Endodermal cell (in vitro differentiated cells): Measurements from ENCODE around the gene OR5K4. TPM values are rescaled to one million over a fixed set of nuclear protein-coding genes. Genes with fewer than 3 reads are reported as not detected.
"Not testable (repeated sequence)": the region's sequence is repeated elsewhere in the genome, so short reads cannot be mapped to it uniquely, and the experiment has no call there.

ENCODE experiments used
- DNase-seq: peaks from one replicate; pipeline ENCODE4 v3.0.0-alpha.2; 2017
- H3K27ac ChIP-seq: 2 replicates; pipeline ENCODE4 v1.5.1; 2013; ENCODE audit warnings: mild to moderate bottlenecking, low read depth, low read length, moderate library complexity
- H3K27me3 ChIP-seq: 2 replicates; pipeline ENCODE4 v1.6.1; 2013; ENCODE audit warnings: mild to moderate bottlenecking, low read length, moderate library complexity; ENCODE audit not compliant: insufficient read depth, control insufficient read depth, poor library complexity, severe bottlenecking
- H3K36me3 ChIP-seq: 2 replicates; pipeline ENCODE4 v1.7.0; 2013; ENCODE audit warnings: mild to moderate bottlenecking, low read length, moderate library complexity; ENCODE audit not compliant: control insufficient read depth, insufficient read depth
- H3K4me1 ChIP-seq: one replicate; pipeline ENCODE4 v1.7.0; 2013; ENCODE audit warnings: low read length; ENCODE audit not compliant: control insufficient read depth, insufficient read depth
- H3K4me3 ChIP-seq: 2 replicates; pipeline ENCODE4 v1.5.1; 2013; ENCODE audit warnings: mild to moderate bottlenecking, low read length, moderate library complexity
- H3K9ac ChIP-seq: 2 replicates; pipeline ENCODE4 v1.6.1; 2013; ENCODE audit warnings: mild to moderate bottlenecking, low read length, moderate library complexity; ENCODE audit not compliant: poor library complexity, severe bottlenecking; ENCODE audit errors: extremely low read depth
- H3K9me3 ChIP-seq: 2 replicates; pipeline ENCODE4 v1.6.1; 2013; ENCODE audit warnings: mild to moderate bottlenecking, low read length, moderate library complexity; ENCODE audit not compliant: control insufficient read depth
- H3K27ac Mint-ChIP-seq: 2 replicates; pipeline ENCODE4 v1.8.0; 2020; ENCODE audit warnings: mixed read lengths
- H3K27me3 Mint-ChIP-seq: 2 replicates; pipeline ENCODE4 v1.8.0; 2021; ENCODE audit warnings: mild to moderate bottlenecking, mixed read lengths; ENCODE audit not compliant: insufficient read depth
- H3K36me3 Mint-ChIP-seq: 2 replicates; pipeline ENCODE4 v1.8.0; 2020; ENCODE audit warnings: low read depth, mixed read lengths
- H3K4me1 Mint-ChIP-seq: 2 replicates; pipeline ENCODE4 v1.8.0; 2020; ENCODE audit warnings: mixed read lengths
- H3K4me3 Mint-ChIP-seq: 2 replicates; pipeline ENCODE4 v1.8.0; 2020; ENCODE audit warnings: mild to moderate bottlenecking, moderate library complexity, mixed read lengths
- H3K9me3 Mint-ChIP-seq: 2 replicates; pipeline ENCODE4 v1.8.0; 2020; ENCODE audit warnings: mild to moderate bottlenecking, mixed read lengths
- WGBS, 2 experiments: methylation state at CpG; one replicate each; pipeline versions ENCODE4 v1.1.5 to v1.1.7; 2013; ENCODE audit warnings: missing lambda C conversion rate in 2 of 2, mixed read lengths in 1 of 2; ENCODE audit not compliant: insufficient coverage in 1 of 2, insufficient read length in 1 of 2; 5-methylcytosine and 5-hydroxymethylcytosine counted together
- total RNA-seq, 2 donors: library from RNA; stranded (reverse); fragmentation: NEBNext Ultra II Directional in 1 of 2; extraction: Animal tissue kit (Norgen Biotek cat#: 25700) in 1 of 2; gene quantifications; 2 replicates in 1 of 2; 3 replicates in 1 of 2; pipeline ENCODE4 v1.2.1, GENCODE V29; 2021
- TF ChIP-seq, protein P1 (sequence below): fragments of 200-600 bp; sonication (generic); conservative IDR thresholded peaks from 2 replicates; pipeline ENCODE4 v1.5.0; 2021; ENCODE audit warnings: antibody characterized with exemption, mild to moderate bottlenecking

The OR5K4 gene
- total RNA-seq, 2 donors from 2014 or later: not detected

DNA sequence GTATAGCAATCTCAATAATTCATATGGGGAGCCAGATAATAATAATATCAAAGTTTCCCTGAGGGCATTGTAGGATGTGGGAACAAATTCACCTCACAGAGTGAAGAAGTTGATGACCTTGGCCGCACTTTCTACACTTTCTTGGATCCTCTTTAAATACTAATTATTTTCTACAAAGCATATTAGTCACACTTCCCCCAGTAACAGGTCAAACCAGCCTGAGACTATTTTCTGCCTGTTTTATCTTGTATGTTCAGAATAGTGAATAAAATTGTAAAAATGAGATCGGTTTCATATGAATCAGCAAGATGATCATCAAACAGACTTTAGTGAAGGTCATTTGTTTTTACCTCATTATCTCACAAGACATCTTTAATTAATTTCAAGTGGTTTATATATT is 34.5 kb downstream of the OR5K4 start:
- no peaks in the 10 kb centered on the region for H3K27me3 Mint-ChIP-seq
- 94% methylated on average over 1 of the region's 2 CpGs; no CpG with 5 or more reads in 1 of the 2 experiments for WGBS, 2 experiments
- TF ChIP-seq, protein P1, sequence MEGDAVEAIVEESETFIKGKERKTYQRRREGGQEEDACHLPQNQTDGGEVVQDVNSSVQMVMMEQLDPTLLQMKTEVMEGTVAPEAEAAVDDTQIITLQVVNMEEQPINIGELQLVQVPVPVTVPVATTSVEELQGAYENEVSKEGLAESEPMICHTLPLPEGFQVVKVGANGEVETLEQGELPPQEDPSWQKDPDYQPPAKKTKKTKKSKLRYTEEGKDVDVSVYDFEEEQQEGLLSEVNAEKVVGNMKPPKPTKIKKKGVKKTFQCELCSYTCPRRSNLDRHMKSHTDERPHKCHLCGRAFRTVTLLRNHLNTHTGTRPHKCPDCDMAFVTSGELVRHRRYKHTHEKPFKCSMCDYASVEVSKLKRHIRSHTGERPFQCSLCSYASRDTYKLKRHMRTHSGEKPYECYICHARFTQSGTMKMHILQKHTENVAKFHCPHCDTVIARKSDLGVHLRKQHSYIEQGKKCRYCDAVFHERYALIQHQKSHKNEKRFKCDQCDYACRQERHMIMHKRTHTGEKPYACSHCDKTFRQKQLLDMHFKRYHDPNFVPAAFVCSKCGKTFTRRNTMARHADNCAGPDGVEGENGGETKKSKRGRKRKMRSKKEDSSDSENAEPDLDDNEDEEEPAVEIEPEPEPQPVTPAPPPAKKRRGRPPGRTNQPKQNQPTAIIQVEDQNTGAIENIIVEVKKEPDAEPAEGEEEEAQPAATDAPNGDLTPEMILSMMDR: no peak

DNA sequence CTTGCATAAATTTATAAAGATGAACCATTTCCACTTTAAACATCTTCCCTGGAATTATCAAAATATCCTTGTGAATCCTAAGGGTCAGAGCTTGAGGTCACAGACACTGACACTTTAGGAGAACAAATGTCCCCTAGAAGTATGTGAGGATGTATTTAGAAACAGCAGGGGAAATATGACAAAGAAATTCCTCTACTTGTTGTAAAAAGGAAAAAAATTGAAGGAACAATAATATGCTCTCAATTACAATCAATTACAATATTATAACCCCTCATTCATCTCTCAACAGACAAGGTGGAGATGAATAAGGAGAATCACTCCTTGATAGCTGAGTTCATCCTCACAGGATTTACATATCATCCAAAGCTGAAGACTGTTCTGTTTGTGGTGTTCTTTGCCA is 36.7 kb downstream of the OR5K4 start, which contains the start of gene OR5K3:
Gene OR5K3 (plus strand): TSS at position 301 of the 400 bp plus-strand sequence. CDS start 0 bp downstream, at position 301.
- Histone ChIP-seq H3K9me3 (no peaks in the 10 kb centered on the region), H3K36me3 (no peaks in the 10 kb centered on the region), H3K4me3 (no peak within 1 kb of the TSS), H3K9ac (no peak within 1 kb of the TSS), H3K4me1 (no peaks in the 10 kb centered on the region), H3K27me3 (no peaks in the 10 kb centered on the region), H3K27ac (no peak within 1 kb of the TSS)
- no peak within 1 kb of the TSS for H3K27ac Mint-ChIP-seq
- H3K4me1 Mint-ChIP-seq: peaks cover 2% of the 10 kb centered on the region
- no peaks in the 10 kb centered on the region for H3K27me3 Mint-ChIP-seq
- no peaks in the 10 kb centered on the region for H3K36me3 Mint-ChIP-seq
- no peak for DNase-seq
- TF ChIP-seq, protein P1: no peak
- H3K9me3 Mint-ChIP-seq: no peaks in the 10 kb centered on the region
- no peak within 1 kb of the TSS for H3K4me3 Mint-ChIP-seq

More for the DNA sequence above, 34.5 kb downstream of the OR5K4 start:
- Histone ChIP-seq H3K36me3 (no peaks in the 10 kb centered on the region), H3K27ac (no peak overlapping the region), H3K4me3 (no peak overlapping the region), H3K4me1 (no peaks in the 10 kb centered on the region), H3K9ac (no peak overlapping the region), H3K27me3 (no peaks in the 10 kb centered on the region), H3K9me3 (no peaks in the 10 kb centered on the region)
- DNase-seq: no peak
- H3K9me3 Mint-ChIP-seq: no peaks in the 10 kb centered on the region
- peaks cover 2% of the 10 kb centered on the region for H3K4me1 Mint-ChIP-seq
- H3K36me3 Mint-ChIP-seq: no peaks in the 10 kb centered on the region
- H3K4me3 Mint-ChIP-seq: no peak overlapping the region
- no peak overlapping the region for H3K27ac Mint-ChIP-seq

DNA sequence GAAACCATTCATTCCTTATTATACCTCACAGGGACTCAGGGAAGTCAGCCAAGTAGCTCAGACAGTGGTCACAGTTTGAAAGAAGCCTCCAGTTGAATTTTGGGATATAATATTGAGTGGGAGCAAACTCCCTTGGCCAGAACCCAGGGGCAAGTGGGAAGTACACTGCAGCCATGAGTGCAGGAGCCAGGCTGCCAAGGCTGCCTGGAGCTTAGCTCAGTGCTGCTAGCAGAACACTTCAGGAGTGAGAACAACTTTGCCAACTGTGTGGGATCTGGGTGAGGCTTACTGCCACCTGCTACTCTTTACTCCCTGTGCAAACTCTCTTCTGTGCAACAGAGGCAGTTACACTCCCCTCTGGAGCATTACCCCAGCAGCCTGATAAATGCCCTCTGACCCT is 41.4 kb downstream of the OR5K4 start:
- no peaks in the 10 kb centered on the region for H3K27me3 Mint-ChIP-seq

DNA sequence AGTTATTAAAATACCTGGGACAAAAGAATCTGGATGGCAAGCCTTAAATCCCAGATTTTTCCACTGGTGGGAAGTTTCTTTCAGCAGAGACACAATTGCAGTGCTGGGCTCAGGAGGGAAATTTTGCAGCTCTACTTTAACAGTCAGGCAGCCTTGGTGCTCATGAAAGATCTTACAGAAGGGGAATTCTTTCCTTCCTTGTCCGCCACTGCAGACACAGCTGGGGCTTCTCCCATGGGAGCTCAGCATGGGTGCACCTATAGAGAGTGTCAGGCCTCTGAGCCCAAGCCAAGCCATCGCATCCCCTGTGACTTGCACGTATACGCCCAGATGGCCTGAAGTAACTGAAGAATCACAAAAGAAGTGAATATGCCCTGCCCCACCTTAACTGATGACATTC is 42.8 kb downstream of the OR5K4 start:
- not testable (repeated sequence) for H3K4me1 ChIP-seq, H3K27me3 ChIP-seq, H3K27ac Mint-ChIP-seq, H3K36me3 ChIP-seq, H3K36me3 Mint-ChIP-seq, H3K4me3 Mint-ChIP-seq, H3K27ac ChIP-seq, H3K4me1 Mint-ChIP-seq, H3K9ac ChIP-seq, H3K27me3 Mint-ChIP-seq, H3K4me3 ChIP-seq
- H3K9me3 ChIP-seq: peaks cover 19% of the 10 kb centered on the region
- H3K9me3 Mint-ChIP-seq: peaks cover 32% of the 10 kb centered on the region
- 89% methylated on average over 3 of the region's 4 CpGs; no CpG with 5 or more reads in 1 of the 2 experiments for WGBS, 2 experiments
- DNase-seq: peak; percentile 55

More for the DNA sequence above, 41.4 kb downstream of the OR5K4 start:
- DNase-seq: no peak
- Histone ChIP-seq H3K9ac (no peak overlapping the region), H3K4me3 (no peak overlapping the region), H3K27ac (no peak overlapping the region), H3K9me3 (peaks cover 19% of the 10 kb centered on the region), H3K27me3 (no peaks in the 10 kb centered on the region), H3K36me3 (no peaks in the 10 kb centered on the region), H3K4me1 (no peaks in the 10 kb centered on the region)
- TF ChIP-seq, protein P1: no peak
- no peaks in the 10 kb centered on the region for H3K4me1 Mint-ChIP-seq
- H3K36me3 Mint-ChIP-seq: peaks cover 2% of the 10 kb centered on the region
- no peak overlapping the region for H3K27ac Mint-ChIP-seq
- peaks cover 30% of the 10 kb centered on the region for H3K9me3 Mint-ChIP-seq
- H3K4me3 Mint-ChIP-seq: no peak overlapping the region
